Lower lobe of right lung (tissue), 2 donors: ENCODE data around the gene CD300H. TPM values are rescaled to one million over a fixed set of nuclear protein-coding genes. Genes with fewer than 3 reads are reported as not detected.
"Not testable (repeated sequence)": the region's sequence is repeated elsewhere in the genome, so short reads cannot be mapped to it uniquely, and the experiment has no call there.

ENCODE experiments used
- ATAC-seq, 2 donors: fragments of 200-7000 bp; cut with Tn5 transposase; one replicate each; pipeline ENCODE4 v1.9.1; 2020 to 2022; ENCODE audit warnings: mild to moderate bottlenecking in 2 of 2, moderate library complexity in 2 of 2
- DNase-seq: peaks from one replicate; pipeline ENCODE4 v3.0.0-alpha.2; 2020
- H3K27ac ChIP-seq: fragments of 200-600 bp; one replicate; pipeline ENCODE4 v1.8.0; 2022
- H3K27me3 ChIP-seq: fragments of 200-600 bp; one replicate; pipeline ENCODE4 v1.8.0; 2022; ENCODE audit warnings: low read depth
- H3K36me3 ChIP-seq: fragments of 200-600 bp; one replicate; pipeline ENCODE4 v1.8.0; 2022; ENCODE audit warnings: mild to moderate bottlenecking
- H3K4me1 ChIP-seq: fragments of 200-600 bp; one replicate; pipeline ENCODE4 v1.8.0; 2022
- H3K4me3 ChIP-seq: fragments of 200-600 bp; one replicate; pipeline ENCODE4 v1.8.0; 2022; ENCODE audit warnings: mild to moderate bottlenecking
- H3K9me3 ChIP-seq: fragments of 200-600 bp; one replicate; pipeline ENCODE4 v1.8.0; 2022
- intact Hi-C: fragments of 100-400 bp; cut with DNase I; formaldehyde crosslinking; loops from one replicate; pipeline ENCODE4 v1.11.0; 2022
- total RNA-seq: library from RNA; stranded (reverse); fragmentation: NEBNext Ultra II Directional; extraction: Animal tissue kit (Norgen Biotek cat#: 25700); gene quantifications from one replicate; pipeline ENCODE4 v1.2.1, GENCODE V29; 2021
- TF ChIP-seq, protein P1 (sequence below): fragments of 200-600 bp; IDR thresholded peaks from one replicate; pipeline ENCODE4 v1.8.0; 2022; ENCODE audit warnings: antibody characterized with exemption, mild to moderate bottlenecking
- donor health status: DM: no; HTN: yes; CAD: no; lungs with severe emphysema.

CD300H gene
- total RNA-seq, 1 donor from 2014 or later, result 0.92 TPM

DNA sequence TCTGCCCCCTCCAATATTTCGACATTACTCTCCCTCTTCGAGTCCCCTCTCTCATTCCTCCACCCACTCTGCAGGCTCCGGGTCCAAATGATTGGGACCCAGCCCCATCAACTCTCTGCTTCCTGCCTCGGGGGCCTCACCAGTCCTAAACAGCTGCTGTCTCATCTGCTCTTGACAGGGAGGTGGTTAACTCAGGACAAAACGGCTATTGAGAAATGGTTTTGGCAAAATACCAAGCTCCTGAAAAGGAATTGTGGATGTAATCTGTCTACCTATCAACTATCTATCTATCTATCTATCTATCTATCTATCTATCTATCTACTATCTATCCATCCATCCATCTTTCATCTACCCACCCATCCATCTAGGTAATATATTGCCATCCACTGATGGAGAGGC is 2.2 kb downstream of the CD300H start:
- intact Hi-C loops, result no loop called here

DNA sequence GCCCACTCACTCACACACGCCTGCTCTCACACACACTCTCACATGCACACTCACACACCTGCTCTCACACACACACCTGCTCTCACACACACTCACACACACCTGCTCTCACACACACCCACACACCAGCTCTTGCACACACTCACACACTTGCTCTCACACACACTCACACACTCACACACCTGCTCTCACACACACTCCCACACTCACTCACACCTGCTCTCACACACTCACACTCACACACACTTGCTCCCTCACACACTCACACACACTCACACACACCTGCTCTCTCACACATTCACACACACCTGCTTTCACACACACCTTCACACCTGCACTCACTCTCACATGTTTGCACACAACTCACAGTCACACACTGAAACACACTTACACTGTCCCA is 4.0 kb downstream of the CD300H start:
- TF ChIP-seq, protein P1, sequence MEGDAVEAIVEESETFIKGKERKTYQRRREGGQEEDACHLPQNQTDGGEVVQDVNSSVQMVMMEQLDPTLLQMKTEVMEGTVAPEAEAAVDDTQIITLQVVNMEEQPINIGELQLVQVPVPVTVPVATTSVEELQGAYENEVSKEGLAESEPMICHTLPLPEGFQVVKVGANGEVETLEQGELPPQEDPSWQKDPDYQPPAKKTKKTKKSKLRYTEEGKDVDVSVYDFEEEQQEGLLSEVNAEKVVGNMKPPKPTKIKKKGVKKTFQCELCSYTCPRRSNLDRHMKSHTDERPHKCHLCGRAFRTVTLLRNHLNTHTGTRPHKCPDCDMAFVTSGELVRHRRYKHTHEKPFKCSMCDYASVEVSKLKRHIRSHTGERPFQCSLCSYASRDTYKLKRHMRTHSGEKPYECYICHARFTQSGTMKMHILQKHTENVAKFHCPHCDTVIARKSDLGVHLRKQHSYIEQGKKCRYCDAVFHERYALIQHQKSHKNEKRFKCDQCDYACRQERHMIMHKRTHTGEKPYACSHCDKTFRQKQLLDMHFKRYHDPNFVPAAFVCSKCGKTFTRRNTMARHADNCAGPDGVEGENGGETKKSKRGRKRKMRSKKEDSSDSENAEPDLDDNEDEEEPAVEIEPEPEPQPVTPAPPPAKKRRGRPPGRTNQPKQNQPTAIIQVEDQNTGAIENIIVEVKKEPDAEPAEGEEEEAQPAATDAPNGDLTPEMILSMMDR, result no peak
- DNase-seq (no peak), ATAC-seq (no peak)
- intact Hi-C loops, result no loop called here
- no peaks in the 10 kb centered on the region for H3K27me3 ChIP-seq
- no peaks in the 10 kb centered on the region for H3K36me3 ChIP-seq
- H3K9me3 ChIP-seq, result no peaks in the 10 kb centered on the region
- H3K27ac ChIP-seq, result no peak overlapping the region
- H3K4me1 ChIP-seq, result no peaks in the 10 kb centered on the region
- H3K4me3 ChIP-seq, result no peak overlapping the region

More for the DNA sequence above, 2.2 kb downstream of the CD300H start:
- Histone ChIP-seq H3K9me3 (no peaks in the 10 kb centered on the region), H3K4me3 (no peak overlapping the region), H3K27ac (no peak overlapping the region), H3K27me3 (no peaks in the 10 kb centered on the region), H3K36me3 (no peaks in the 10 kb centered on the region), H3K4me1 (peaks cover 8% of the 10 kb centered on the region)
- no peak for DNase-seq
- TF ChIP-seq, protein P1, result no peak
- no peak for ATAC-seq

DNA sequence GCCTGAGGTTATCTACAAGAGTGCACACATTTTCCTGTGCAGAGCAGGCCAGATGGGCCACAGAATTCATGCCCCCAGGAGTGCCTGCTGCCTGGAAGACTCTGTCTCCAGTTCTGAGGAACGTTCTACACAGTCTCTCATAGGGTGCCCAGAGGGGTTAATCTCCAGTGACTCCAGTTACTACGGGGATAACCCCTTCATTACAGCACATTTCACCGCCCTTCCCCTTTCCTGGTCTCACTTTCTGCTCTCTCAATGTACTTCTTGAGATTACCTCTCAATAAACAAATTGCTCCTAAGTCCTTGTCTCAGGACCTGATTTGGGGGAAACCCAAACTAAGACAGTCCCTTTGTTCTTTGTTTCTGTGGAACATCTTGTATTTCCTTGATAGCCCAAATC is 5.7 kb downstream of the CD300H start:
- ATAC-seq (no peak), DNase-seq (no peak)
- no peaks in the 10 kb centered on the region for H3K4me1 ChIP-seq
- H3K27me3 ChIP-seq, result no peaks in the 10 kb centered on the region
- intact Hi-C loops, result no loop called here
- H3K4me3 ChIP-seq, result no peak overlapping the region
- H3K27ac ChIP-seq, result no peak overlapping the region
- no peaks in the 10 kb centered on the region for H3K36me3 ChIP-seq
- TF ChIP-seq, protein P1, result no peak
- no peaks in the 10 kb centered on the region for H3K9me3 ChIP-seq

DNA sequence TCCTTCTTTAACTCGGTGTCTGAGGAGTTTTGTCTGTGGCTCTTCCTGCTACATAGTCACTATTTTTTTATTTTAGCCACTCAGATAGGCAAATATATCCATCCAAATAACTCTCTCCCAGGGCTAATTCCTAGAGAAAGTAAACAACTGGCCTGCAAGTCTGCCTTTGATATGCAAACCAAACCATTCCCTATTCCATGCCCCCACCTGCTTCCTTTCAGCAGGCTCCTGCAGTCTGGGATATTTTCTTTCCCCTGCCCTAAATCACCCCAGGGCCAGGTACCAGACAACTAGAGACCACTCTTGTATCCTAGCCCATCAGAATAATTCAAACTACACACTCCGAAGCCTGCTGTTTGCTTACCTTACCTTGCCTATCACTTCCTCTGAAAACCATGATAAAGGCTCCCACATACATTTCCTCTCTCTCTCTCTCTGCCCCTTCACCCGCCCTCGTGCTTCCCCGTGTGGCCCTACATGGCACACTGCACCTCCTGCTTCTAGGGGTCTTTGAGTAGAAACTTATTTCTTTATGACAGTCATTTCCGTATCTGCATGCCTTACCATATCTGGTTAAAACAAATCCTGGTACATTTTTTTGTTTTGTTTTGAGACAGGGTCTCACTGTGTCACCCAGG is 8.3 kb downstream of the CD300H start:
- Histone ChIP-seq H3K9me3 (no peaks in the 10 kb centered on the region), H3K4me1 (no peaks in the 10 kb centered on the region), H3K27me3 (no peaks in the 10 kb centered on the region), H3K27ac (no peak overlapping the region), H3K36me3 (no peaks in the 10 kb centered on the region), H3K4me3 (no peak overlapping the region)
- ATAC-seq, result no peak
- DNase-seq, result no peak
- TF ChIP-seq, protein P1, result no peak
- intact Hi-C loops, result no loop called here

DNA sequence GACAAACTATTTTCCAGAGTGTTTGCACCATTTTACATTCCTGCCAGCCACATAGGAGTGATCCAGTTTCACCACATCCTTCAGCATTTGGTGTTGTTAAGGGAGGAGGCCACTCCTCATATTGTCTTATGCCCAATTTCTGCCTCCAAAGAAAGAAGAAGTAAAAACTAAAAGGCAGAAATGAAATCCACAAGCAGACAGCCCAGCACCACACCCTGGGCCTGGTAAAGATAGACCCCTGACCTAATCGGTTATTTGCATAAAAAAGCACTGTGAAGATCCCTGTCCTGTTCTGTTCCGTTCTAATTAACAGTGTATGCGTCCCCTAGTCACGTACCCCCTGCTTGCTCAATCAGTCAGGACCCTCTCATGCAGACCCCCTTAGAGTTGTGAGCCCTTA is 8.9 kb downstream of the CD300H start:
- H3K36me3 ChIP-seq, DNase-seq, ATAC-seq, intact Hi-C loops, H3K27ac ChIP-seq, H3K4me3 ChIP-seq, H3K4me1 ChIP-seq, H3K27me3 ChIP-seq, H3K9me3 ChIP-seq: not testable (repeated sequence)

DNA sequence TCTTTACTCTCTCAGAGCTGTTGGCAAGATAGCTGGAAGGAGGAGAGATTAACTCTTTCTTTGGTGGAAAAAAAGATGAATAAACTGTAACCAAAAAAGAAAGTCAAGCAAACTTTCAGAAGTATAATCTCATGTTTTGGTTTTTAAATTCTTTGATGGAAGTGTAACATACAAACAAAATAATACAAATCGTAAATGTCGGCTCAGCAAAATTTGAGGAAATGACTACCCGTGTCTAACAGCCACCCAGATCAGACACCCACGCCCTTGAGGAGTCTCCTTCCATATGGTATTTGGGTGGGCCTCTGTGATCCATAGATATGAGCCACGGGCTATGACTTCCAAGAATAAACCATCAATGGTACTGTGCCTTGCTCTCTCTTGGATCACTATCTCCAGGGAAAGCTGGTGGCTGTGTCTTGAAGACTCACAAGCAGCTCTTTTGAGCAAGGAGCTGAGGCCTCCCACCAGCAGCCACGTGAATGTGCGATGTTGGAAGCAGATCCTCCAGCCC is 11.8 kb downstream of the CD300H start:
- H3K27ac ChIP-seq, result no peak overlapping the region
- DNase-seq (no peak), ATAC-seq (no peak)
- TF ChIP-seq, protein P1, result no peak
- no peak overlapping the region for H3K4me3 ChIP-seq
- no peaks in the 10 kb centered on the region for H3K27me3 ChIP-seq
- no peaks in the 10 kb centered on the region for H3K4me1 ChIP-seq
- no peaks in the 10 kb centered on the region for H3K36me3 ChIP-seq
- intact Hi-C loops, result no loop called here
- no peaks in the 10 kb centered on the region for H3K9me3 ChIP-seq
